Transverse colon (tissue), 4 donors: ENCODE data around the gene RECK. TPM values are rescaled to one million over a fixed set of nuclear protein-coding genes. Genes with fewer than 3 reads are reported as not detected.

Experiments used
- DNase-seq: peaks from one replicate; pipeline ENCODE4 v3.0.0-alpha.2; 2019
- H3K27ac ChIP-seq, 4 donors: fragments of 200-600 bp; sonication (generic); 2 replicates each; pipeline ENCODE4 v1.5.1; 2016 to 2018; ENCODE audit warnings: inconsistent platforms in 4 of 4
- H3K27me3 ChIP-seq: fragments of 200-600 bp; sonication (generic); 2 replicates; pipeline ENCODE4 v1.5.1; 2017; ENCODE audit warnings: inconsistent platforms
- H3K36me3 ChIP-seq, 4 donors: fragments of 200-600 bp; sonication (generic); 2 replicates each; pipeline ENCODE4 v1.5.1; 2017 to 2019; ENCODE audit warnings: inconsistent platforms in 4 of 4
- H3K4me1 ChIP-seq, 4 donors: fragments of 200-600 bp; sonication (generic); 2 replicates each; pipeline ENCODE4 v1.5.1; 2017 to 2020; ENCODE audit warnings: inconsistent platforms in 4 of 4
- H3K4me3 ChIP-seq, 4 donors: fragments of 200-600 bp; sonication (generic); 1 replicate in 1 of 4; 2 replicates in 3 of 4; pipeline versions ENCODE4 v1.5.1 to v1.6.1; 2017 to 2019; ENCODE audit warnings: inconsistent platforms in 4 of 4
- H3K9me3 ChIP-seq, 2 donors: fragments of 200-600 bp; sonication (generic); 2 replicates each; pipeline ENCODE4 v1.5.1; 2017 to 2019; ENCODE audit warnings: inconsistent platforms in 2 of 2
- EP300 ChIP-seq: sonication (generic); formaldehyde crosslinking; IDR thresholded peaks from one replicate; pipeline ENCODE4 v1.6.1; 2017; ENCODE audit warnings: antibody characterized with exemption, low read depth
- POLR2A ChIP-seq: fragments of 450-650 bp; IDR thresholded peaks from one replicate; pipeline ENCODE4 v1.6.1; 2016; ENCODE audit warnings: antibody characterized with exemption, mild to moderate bottlenecking, moderate library complexity
- POLR2AphosphoS5 ChIP-seq, 3 donors: sonication (generic); formaldehyde crosslinking; IDR thresholded peaks; one replicate each; pipeline ENCODE4 v1.6.1; 2016; ENCODE audit warnings: antibody characterized with exemption in 3 of 3
- WGBS, 2 donors: methylation state at CpG; one replicate each; pipeline ENCODE4 v1.1.5; 2018; ENCODE audit warnings: low coverage in 1 of 2; 5-methylcytosine and 5-hydroxymethylcytosine counted together
- in situ Hi-C, 4 donors: fragments of 200-750 bp; cut with MboI; loops; one replicate each; pipeline versions ENCODE4 v1.15.0 to v1.15.1; 2017; ENCODE audit warnings: low sequenced_read_pairs in 3 of 4, low pct_ligation_motif_present in 1 of 4, low pct_unique_long_range_greater_than_20kb in 1 of 4
- intact Hi-C: fragments of 100-400 bp; cut with DNase I; formaldehyde crosslinking; loops from one replicate; pipeline ENCODE4 v1.15.1; 2023; ENCODE audit warnings: low total_unique reads
- small RNA-seq, 4 donors: library from RNA; depleted of rRNA; stranded (forward); fragments of <200 nt; gene quantifications; one replicate each; pipeline ENCODE3, GENCODE V24; 2016
- total RNA-seq, 4 donors: library from RNA; depleted of rRNA; stranded (reverse); fragments of >200 nt; gene quantifications; one replicate each; pipeline ENCODE4 v1.1.0, GENCODE V29; 2016
- TF ChIP-seq, protein P1 (sequence below), 5 experiments: fragments of 200-600 bp in 3 of 5; fragments of 450-650 bp in 2 of 5; sonication (generic) in 3 of 5; IDR thresholded peaks; 1 replicate in 2 of 5; 2 replicates in 3 of 5; pipeline ENCODE4 v1.5.1; 2016 to 2017; ENCODE audit warnings: antibody characterized with exemption in 5 of 5, inconsistent platforms in 3 of 5, mild to moderate bottlenecking in 2 of 5, moderate library complexity in 1 of 5

Gene RECK
- total RNA-seq, 4 donors from 2014 or later = 1.5 to 30.3 (median 6.0) TPM

DNA sequence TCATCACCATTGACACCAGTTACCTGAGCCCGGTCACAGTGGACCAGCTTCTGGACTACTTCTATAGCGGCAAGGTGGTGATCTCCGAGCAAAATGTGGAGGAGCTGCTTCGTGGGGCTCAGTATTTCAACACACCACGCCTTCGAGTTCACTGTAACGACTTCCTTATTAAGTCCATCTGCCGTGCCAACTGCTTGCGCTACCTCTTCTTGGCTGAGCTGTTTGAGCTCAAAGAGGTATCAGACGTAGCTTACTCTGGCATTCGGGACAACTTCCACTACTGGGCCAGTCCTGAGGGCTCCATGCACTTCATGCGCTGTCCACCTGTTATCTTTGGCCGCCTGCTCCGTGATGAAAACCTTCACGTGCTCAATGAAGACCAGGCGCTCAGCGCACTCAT is 133.0 kb downstream of the RECK start:
- intact Hi-C loops = no loop called here

DNA sequence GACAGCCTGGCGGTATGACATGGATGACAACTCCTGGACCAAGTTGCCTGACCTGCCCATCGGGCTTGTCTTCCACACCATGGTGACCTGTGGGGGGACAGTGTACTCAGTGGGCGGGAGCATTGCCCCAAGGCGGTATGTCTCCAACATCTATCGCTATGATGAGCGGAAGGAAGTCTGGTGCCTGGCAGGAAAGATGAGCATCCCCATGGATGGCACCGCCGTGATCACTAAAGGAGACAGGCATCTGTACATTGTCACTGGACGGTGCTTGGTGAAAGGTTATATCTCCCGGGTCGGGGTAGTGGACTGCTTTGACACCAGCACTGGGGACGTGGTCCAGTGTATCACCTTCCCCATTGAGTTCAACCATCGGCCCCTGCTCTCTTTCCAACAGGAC is 133.8 kb downstream of the RECK start:
- in situ Hi-C loops (loop anchor here in 1 of 4 donors (25.0 kb wide), 1 partner anchor 133 kb away; the partner anchor contains the start of gene RECK), intact Hi-C loops (no loop called here)
- Histone ChIP-seq H3K4me3 (no peak overlapping the region), H3K4me1 (peaks cover 0 to 14% (median 8%) of the 10 kb centered on the region in 4 donors), H3K27ac (no peak overlapping the region), H3K36me3 (no peaks in the 10 kb centered on the region), H3K9me3 (no peaks in the 10 kb centered on the region), H3K27me3 (no peaks in the 10 kb centered on the region)
- TF ChIP-seq, protein P1, sequence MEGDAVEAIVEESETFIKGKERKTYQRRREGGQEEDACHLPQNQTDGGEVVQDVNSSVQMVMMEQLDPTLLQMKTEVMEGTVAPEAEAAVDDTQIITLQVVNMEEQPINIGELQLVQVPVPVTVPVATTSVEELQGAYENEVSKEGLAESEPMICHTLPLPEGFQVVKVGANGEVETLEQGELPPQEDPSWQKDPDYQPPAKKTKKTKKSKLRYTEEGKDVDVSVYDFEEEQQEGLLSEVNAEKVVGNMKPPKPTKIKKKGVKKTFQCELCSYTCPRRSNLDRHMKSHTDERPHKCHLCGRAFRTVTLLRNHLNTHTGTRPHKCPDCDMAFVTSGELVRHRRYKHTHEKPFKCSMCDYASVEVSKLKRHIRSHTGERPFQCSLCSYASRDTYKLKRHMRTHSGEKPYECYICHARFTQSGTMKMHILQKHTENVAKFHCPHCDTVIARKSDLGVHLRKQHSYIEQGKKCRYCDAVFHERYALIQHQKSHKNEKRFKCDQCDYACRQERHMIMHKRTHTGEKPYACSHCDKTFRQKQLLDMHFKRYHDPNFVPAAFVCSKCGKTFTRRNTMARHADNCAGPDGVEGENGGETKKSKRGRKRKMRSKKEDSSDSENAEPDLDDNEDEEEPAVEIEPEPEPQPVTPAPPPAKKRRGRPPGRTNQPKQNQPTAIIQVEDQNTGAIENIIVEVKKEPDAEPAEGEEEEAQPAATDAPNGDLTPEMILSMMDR (IDR thresholded peaks at IDR 0.05) = no peak
- TF ChIP-seq EP300 (no peak), POLR2A (no peak), POLR2AphosphoS5 (IDR thresholded peaks at IDR 0.05) (no peak)
- WGBS, 2 donors = 95% methylated on average over 13 of the region's 13 CpGs; no CpG with 5 or more reads in 1 of the 2 donors
- DNase-seq = no peak

More for the DNA sequence above, 133.0 kb downstream of the RECK start:
- WGBS, 2 donors = 88 to 93% methylated on average over 8 to 17 of the region's 17 CpGs
- H3K4me1 ChIP-seq = peaks cover 0 to 20% (median 10%) of the 10 kb centered on the region in 4 donors
- H3K27me3 ChIP-seq = no peaks in the 10 kb centered on the region
- no peaks in the 10 kb centered on the region for H3K36me3 ChIP-seq
- H3K27ac ChIP-seq = no peak overlapping the region
- H3K4me3 ChIP-seq = no peak overlapping the region
- no peaks in the 10 kb centered on the region for H3K9me3 ChIP-seq
- in situ Hi-C loops = loop anchor here (5.0 to 25.0 kb wide), 3 partner anchors 65 to 132 kb away; partner anchors contain the start of gene RECK (in 1 of the 4)
- TF ChIP-seq, protein P1 (IDR thresholded peaks at IDR 0.05) = no peak
- TF ChIP-seq EP300 = no peak
- no peak for TF ChIP-seq POLR2A
- TF ChIP-seq POLR2AphosphoS5 (IDR thresholded peaks at IDR 0.05) = no peak
- DNase-seq = no peak

DNA sequence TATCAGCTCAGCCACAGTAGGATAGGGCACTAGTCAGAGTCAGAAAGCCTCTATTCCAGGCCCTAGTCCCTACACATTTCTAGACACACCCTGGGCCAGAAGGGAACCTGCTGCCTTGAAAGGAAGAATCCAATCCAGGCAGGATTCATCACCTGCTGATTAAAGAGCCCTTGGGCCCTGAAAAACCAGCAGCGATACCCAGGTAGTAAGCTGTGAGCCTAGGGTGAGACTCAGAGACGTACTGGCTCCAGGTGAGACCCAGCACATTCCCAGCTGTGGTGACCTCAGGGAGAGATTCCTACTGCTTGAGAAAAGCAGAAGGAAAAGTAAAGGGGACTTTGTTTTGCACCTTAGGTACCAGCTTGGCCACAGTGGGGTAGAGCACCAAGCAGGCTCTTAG is 137.1 kb downstream of the RECK start:
- Histone ChIP-seq H3K4me3 (no peak overlapping the region), H3K27ac (no peak overlapping the region), H3K4me1 (no peaks in the 10 kb centered on the region), H3K27me3 (no peaks in the 10 kb centered on the region), H3K36me3 (no peaks in the 10 kb centered on the region), H3K9me3 (no peaks in the 10 kb centered on the region)
- intact Hi-C loops = no loop called here
- no peak for DNase-seq
- WGBS, 2 donors = 94% methylated on average over 2 of the region's 2 CpGs; no CpG with 5 or more reads in 1 of the 2 donors
- TF ChIP-seq EP300 = no peak
- TF ChIP-seq, protein P1 (IDR thresholded peaks at IDR 0.05) = no peak
- in situ Hi-C loops = loop anchor here in 1 of 4 donors (25.0 kb wide), 1 partner anchor 137 kb away; the partner anchor contains the start of gene RECK

Small RNAs within 50 kb of the gene (small RNA-seq; reads per million reads assigned to genes)
- gene RF02275 = 0 reads per million in 4 donors

Other genes starting within 250 kb of the RECK start
- gene NPR2, start 245.3 kb upstream of the RECK start, total RNA-seq = 1 to 10 TPM; 1.1 to 6.8 (median 4.9) TPM
- 1 to 10 TPM in 2 of 4 donors, under 1 TPM in 1, not detected in 1; 0.41 to 3.0 (median 1.9) TPM for gene SPAG8, start 224.7 kb upstream of the RECK start, total RNA-seq
- gene HINT2, start 221.9 kb upstream of the RECK start, total RNA-seq = 10 to 100 TPM; 16.8 to 58.0 (median 38.9) TPM
- gene FAM221B, start 208.2 kb upstream of the RECK start, total RNA-seq = under 1 TPM in 1 of 4 donors, not detected in 3; 0.14 TPM
- gene TMEM8B, start 207.7 kb upstream of the RECK start, total RNA-seq = 10 to 100 TPM in 2 of 4 donors, 1 to 10 TPM in 2; 7.8 to 21.3 (median 9.6) TPM
- gene OR13J1, start 166.5 kb upstream of the RECK start, total RNA-seq = under 1 TPM in 1 of 4 donors, not detected in 3; 0.64 TPM
- 10 to 100 TPM; 23.9 to 60.2 (median 34.3) TPM for gene HRCT1, start 130.7 kb upstream of the RECK start, total RNA-seq
- 1 to 10 TPM in 1 of 4 donors, under 1 TPM in 1, not detected in 2; 0.68 to 2.5 TPM for gene SPAAR, start 127.4 kb upstream of the RECK start, total RNA-seq
- not detected for gene OR2S2, start 78.8 kb upstream of the RECK start, total RNA-seq
- 10 to 100 TPM in 3 of 4 donors, 1 to 10 TPM in 1; 9.7 to 40.4 (median 26.7) TPM for gene GLIPR2, start 99.8 kb downstream of the RECK start, total RNA-seq
- gene CCIN, start 132.5 kb downstream of the RECK start, total RNA-seq = not detected
- gene CLTA, start 154.0 kb downstream of the RECK start, total RNA-seq = 100 to 1,000 TPM; 163 to 308 (median 217) TPM
- gene GNE, start 221.5 kb downstream of the RECK start, total RNA-seq = 100 to 1,000 TPM in 1 of 4 donors, 10 to 100 TPM in 3; 32.2 to 122 (median 82.1) TPM